IPS-15b (cell line): Measurements from ENCODE around the gene SH3PXD2B.

Source experiments
- H3K27me3 ChIP-seq: one replicate; pipeline ENCODE4 v1.6.1; 2013; ENCODE audit warnings: low read length; ENCODE audit not compliant: control insufficient read depth, insufficient read depth
- H3K36me3 ChIP-seq: one replicate; pipeline ENCODE4 v1.6.1; 2013; ENCODE audit warnings: low read length; ENCODE audit not compliant: control insufficient read depth, insufficient read depth
- H3K4me1 ChIP-seq: one replicate; pipeline ENCODE4 v1.6.1; 2013; ENCODE audit warnings: mild to moderate bottlenecking, low read length; ENCODE audit not compliant: control insufficient read depth, insufficient read depth
- H3K4me3 ChIP-seq: one replicate; pipeline ENCODE4 v1.5.1; 2013; ENCODE audit warnings: low read depth, low read length
- H3K9ac ChIP-seq: one replicate; pipeline ENCODE4 v1.6.1; 2013; ENCODE audit warnings: low read depth, mild to moderate bottlenecking, low read length
- H3K9me3 ChIP-seq: one replicate; pipeline ENCODE4 v1.6.1; 2013; ENCODE audit warnings: mild to moderate bottlenecking, low read length; ENCODE audit not compliant: control insufficient read depth, insufficient read depth

Gene SH3PXD2B

DNA sequence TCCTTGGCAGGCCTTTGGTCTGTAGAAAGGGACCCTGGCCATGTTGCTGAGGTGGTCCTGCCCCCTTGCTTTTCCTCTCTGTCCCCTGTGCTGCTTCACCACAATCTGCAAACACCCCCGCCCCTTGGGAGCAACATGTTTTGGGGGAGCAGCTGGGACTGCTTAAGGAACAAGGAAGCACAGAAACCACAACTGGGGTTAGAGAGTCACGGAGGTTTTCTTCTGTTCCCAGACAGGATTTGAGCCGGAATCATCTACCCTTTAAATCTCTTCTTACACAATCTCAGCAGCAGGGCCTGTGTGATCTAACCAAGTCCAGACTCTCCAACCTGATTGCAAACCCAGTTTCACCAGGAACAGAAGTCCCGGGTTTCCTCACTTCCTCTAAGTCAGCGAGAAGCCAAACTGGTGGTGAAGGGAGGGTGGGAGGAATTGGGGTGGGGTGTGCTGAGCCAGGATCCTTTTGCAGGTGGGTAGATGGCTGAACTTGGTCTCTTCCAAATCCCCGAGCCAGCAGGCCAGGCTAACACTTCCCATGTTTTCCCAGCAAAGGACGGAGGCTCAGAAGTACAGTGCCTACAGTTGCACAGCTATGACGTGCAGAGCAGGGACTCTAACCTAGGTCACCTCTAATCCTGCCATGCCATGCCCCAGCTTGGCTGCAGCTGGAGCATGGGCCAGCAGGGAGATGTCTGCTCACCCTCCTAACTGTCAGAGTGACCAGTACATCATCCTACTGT, 25.0 kb downstream of the SH3PXD2B start:
- Histone ChIP-seq H3K9me3 (no peaks in the 10 kb centered on the region), H3K9ac (no peak overlapping the region), H3K4me3 (no peak overlapping the region), H3K27me3 (no peaks in the 10 kb centered on the region), H3K36me3 (no peaks in the 10 kb centered on the region), H3K4me1 (no peaks in the 10 kb centered on the region)

DNA sequence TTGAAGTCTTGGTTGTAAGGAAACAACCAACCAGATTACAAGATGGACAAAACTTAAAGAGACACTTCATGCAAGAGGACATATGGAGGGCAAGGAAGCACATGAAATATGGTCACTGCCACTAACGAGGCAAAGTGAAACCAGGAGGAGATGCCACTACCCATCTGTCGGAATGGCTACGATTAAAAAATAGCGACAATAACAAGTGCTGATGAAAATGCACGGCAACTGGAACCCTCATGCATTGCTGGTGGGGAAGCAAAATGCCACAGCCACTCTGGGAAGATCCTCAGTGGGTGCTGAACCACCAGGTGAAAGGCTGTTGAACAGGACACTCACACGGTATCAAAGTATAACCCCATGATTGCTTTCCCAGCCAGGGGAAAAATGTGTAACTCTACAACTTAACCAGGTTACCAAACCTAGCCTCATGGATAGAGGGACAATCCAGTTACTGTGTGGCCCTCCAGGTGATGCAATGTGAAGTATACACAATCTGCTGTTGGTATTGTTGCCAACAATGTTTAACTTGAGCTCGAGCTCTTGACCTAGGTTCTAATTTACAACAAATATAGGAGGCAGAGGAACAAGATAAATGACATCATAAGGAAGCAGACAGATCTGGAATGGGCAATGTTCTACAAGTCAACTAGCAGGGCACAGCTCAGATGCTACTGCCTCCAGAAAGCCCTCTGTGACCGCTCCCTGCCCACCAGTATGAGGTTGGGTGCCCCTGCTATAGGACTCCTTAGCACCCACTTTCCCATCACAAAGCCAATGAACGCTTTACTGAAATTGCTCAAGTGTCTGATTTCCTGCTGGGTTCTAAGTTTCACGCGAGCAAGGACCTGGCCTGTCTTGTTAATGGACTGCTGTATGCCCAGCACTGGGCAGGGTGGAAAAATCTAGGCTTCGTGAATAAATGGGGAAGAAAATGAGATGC, 25.8 kb downstream of the SH3PXD2B start:
- no peak overlapping the region for H3K9ac ChIP-seq
- no peaks in the 10 kb centered on the region for H3K4me1 ChIP-seq
- H3K27me3 ChIP-seq = no peaks in the 10 kb centered on the region
- H3K36me3 ChIP-seq = no peaks in the 10 kb centered on the region
- H3K4me3 ChIP-seq = no peak overlapping the region
- no peaks in the 10 kb centered on the region for H3K9me3 ChIP-seq

DNA sequence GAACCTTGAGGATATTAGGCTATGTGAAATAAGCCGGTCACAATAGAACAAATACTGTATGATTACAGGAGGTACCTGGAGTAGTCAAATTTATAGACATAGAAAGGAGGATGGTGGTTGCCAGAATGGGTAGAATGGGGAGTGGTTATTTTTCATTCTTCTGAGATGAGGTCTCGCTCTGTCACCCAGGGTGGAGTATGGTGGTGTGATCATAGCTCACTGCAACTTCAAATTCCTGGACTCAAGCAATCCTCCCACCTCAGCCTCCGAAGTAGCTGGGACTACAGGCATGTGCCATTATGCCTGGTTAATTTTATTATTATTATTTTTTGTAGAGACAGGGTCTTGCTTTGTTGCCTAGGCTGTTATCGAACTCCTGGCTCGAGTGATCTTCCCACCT, 27.1 kb downstream of the SH3PXD2B start:
- H3K4me3 ChIP-seq = no peak overlapping the region
- H3K36me3 ChIP-seq = peaks cover 6% of the 10 kb centered on the region
- H3K4me1 ChIP-seq = no peaks in the 10 kb centered on the region
- H3K9me3 ChIP-seq = no peaks in the 10 kb centered on the region
- H3K27me3 ChIP-seq = no peaks in the 10 kb centered on the region
- H3K9ac ChIP-seq = no peak overlapping the region

DNA sequence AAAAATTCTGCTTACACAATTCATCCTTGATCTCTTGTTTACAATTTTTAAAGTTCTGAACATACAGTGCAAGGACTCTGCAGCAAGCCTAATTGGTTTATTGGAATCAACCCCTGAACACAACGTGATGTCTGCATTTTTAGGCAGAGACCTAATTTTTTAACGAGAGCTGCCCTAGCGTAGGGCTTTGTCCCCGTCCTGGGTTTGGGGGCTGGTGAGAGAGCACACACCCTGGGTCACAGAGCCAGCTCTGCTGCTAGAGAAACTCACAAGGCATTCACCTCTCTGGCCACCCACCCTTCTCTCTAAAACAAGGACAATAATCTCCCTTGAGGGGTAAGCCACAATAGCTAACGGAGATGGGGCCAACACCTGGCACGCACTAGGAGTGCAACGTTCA, 28.2 kb downstream of the SH3PXD2B start:
- no peaks in the 10 kb centered on the region for H3K27me3 ChIP-seq
- peaks cover 14% of the 10 kb centered on the region for H3K36me3 ChIP-seq
- H3K4me3 ChIP-seq = no peak overlapping the region
- no peak overlapping the region for H3K9ac ChIP-seq
- no peaks in the 10 kb centered on the region for H3K9me3 ChIP-seq
- H3K4me1 ChIP-seq = no peaks in the 10 kb centered on the region

DNA sequence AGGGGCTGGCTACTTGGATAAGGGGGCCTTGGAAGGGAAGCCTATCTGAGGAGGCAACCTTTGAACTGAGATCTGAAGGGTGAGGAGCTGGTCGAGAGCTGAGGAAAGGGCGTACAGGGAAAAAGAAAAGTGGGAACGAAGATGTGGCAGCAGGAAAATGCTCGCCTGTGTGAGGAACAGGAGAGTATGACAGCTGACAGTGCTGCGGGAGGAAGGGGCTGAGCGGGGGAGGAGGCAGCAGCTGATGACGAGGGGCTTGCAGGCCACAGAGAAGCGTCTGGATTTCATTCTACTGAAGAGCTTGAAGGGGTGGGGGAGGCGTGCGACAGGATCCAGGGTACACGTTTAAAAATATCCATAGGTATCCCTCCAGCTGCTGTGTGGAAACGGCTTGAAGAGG, 28.9 kb downstream of the SH3PXD2B start:
- Histone ChIP-seq H3K4me1 (no peaks in the 10 kb centered on the region), H3K9me3 (no peaks in the 10 kb centered on the region), H3K27me3 (no peaks in the 10 kb centered on the region), H3K9ac (no peak overlapping the region), H3K4me3 (no peak overlapping the region), H3K36me3 (peaks cover 20% of the 10 kb centered on the region)

DNA sequence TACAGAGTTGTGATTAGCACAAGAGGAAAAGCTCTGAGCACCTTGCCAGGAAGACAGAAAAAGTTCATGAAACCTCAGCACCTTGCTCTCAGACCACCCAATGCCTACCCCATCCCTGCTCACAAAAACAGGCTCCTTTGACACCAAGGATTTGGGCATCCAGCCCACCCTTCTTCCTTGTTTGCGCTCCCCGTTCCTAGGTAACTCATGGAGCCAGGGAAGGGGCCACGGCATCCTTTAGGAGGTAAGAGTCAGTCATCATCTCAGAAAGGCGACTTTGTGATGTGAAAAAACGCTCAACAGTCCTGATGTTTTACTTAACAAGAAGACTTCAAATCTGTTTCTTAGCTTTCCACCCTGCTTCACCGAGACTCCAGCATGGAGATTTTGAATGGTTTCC, 29.5 kb downstream of the SH3PXD2B start:
- Histone ChIP-seq H3K9ac (no peak overlapping the region), H3K4me3 (no peak overlapping the region), H3K9me3 (no peaks in the 10 kb centered on the region), H3K36me3 (peaks cover 20% of the 10 kb centered on the region), H3K27me3 (no peaks in the 10 kb centered on the region), H3K4me1 (no peaks in the 10 kb centered on the region)

DNA sequence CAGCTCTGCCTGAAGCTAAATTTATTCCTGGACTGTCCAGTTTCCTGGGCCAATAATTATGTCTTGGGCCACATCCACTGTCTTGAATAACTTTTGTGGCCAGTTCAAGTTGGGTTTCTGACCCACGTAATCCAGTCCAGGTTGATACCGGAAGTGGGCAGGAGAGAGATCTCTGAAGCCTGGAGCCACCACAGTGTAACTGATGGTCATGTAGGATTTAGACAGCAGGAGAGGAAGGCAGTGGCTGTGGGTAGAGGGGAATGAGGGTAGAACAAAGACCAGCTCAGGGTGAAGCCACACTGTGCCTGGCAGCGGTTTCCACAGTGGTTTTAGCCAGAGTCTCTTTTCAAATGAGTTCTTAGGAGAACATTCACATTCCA, 30.2 kb downstream of the SH3PXD2B start:
- H3K9ac ChIP-seq = no peak overlapping the region
- H3K4me1 ChIP-seq = peaks cover under 1% of the 10 kb centered on the region
- no peaks in the 10 kb centered on the region for H3K9me3 ChIP-seq
- H3K27me3 ChIP-seq = no peaks in the 10 kb centered on the region
- H3K4me3 ChIP-seq = no peak overlapping the region
- H3K36me3 ChIP-seq = peaks cover 23% of the 10 kb centered on the region

DNA sequence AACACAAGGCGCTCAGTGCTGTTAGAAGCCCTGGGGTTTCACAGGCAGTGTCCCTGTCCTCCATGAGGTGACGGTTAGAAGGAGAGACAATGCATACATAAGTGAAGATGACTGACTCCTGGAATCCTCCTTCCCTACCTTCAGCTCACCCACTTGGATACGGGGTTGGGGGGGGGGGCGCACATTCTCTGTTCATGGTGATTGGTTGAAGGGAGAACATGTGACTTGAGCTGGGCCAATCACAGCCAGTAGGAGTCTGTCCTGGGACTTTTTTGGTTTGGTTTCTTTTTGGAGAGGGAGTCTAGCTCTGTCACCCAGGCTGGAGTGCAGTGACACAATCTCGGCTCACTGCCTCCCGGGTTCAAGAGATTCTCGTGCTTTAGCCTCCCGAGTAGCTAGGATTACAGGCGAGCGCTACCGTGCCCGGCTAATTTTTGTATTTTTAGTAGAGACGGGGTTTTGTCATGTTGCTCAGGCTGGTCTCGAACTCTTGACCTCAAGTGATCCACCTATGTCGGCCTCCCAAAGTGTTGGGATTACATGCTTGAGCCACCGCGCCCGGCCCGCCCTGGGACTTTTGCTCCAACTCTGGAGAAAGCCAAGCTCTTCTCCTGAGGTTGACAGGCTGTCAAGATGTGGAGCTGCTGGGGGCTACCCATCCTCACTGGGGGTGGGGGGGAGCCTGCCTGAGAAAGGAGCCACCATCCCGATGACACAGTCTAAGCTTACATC, 30.8 kb downstream of the SH3PXD2B start:
- Histone ChIP-seq H3K4me1 (peaks cover 3% of the 10 kb centered on the region), H3K27me3 (no peaks in the 10 kb centered on the region), H3K9ac (no peak overlapping the region), H3K4me3 (no peak overlapping the region), H3K9me3 (no peaks in the 10 kb centered on the region), H3K36me3 (peaks cover 23% of the 10 kb centered on the region)

DNA sequence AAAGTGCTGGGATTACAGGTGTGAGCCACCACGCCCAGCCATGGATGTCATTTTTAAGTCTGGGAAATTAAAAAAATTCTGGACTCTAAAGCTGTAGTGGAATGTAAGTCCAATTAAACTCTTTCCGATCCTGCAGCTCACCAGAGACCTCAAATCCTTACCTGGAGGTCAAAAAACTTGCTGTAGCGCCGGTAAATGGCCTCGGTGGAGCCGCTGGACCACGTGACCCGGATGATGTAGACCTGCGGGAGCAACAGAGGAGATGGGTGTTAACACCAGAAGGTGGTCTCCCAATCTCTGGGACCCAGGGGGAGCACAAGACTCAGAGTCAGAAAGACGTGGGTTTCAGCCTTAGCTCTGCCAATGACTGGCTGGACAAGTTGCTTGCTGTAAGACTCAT, 32.1 kb downstream of the SH3PXD2B start:
- Histone ChIP-seq H3K27me3 (no peaks in the 10 kb centered on the region), H3K4me1 (peaks cover 3% of the 10 kb centered on the region), H3K9me3 (no peaks in the 10 kb centered on the region), H3K9ac (no peak overlapping the region), H3K4me3 (no peak overlapping the region), H3K36me3 (peaks cover 23% of the 10 kb centered on the region)

DNA sequence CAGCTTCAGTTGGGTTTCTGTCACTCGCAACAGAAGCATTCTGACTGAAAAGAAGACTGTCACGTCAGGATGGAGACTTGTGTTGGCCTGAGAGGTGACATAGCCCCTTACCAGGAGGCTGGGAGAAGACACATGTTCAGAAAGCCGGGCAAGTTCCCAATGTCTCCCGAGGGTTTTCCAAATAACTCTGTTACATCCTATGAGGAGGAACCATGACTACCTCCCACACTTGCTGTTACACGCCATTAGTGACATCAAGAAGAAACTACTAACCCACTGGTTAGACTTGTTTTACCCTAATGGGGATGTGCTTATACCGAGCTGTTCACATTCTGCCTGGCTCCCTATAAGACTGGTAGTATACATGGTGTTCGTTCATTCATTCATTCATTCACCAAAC, 33.3 kb downstream of the SH3PXD2B start:
- Histone ChIP-seq H3K4me3 (no peak overlapping the region), H3K9ac (no peak overlapping the region), H3K9me3 (no peaks in the 10 kb centered on the region), H3K4me1 (peaks cover 3% of the 10 kb centered on the region), H3K36me3 (peaks cover 23% of the 10 kb centered on the region), H3K27me3 (no peaks in the 10 kb centered on the region)

DNA sequence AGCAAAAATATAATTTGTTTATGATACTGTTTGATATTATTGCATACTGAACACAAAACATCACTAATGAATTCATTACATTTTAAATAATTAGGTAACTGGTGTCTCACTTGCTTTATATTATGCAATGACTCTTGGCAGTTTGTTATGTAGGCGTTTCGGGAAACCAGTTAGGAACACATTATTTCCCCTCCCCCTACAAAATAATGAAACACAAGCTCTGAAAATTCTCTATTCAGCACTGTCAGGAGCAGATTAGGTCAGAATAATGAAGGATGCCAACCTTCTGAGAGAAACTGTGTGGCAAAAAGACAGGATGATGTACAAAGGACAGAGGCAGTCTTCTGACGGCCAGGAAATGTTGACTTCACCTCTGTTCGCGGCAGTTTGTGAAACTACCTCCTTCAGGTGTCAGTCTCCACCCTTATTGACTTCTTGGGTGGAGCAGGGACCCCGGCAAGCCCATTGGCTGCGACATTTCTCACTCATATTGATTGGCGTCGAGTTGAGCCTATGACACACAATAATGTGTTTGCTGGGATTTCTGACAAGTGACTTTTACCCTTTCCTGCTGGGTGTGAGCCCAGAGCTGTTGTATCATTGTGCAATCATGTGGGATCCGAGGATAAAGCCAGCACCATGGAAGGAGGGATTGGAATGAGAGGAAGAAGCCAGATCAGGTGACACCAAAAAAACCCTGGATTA, 33.9 kb downstream of the SH3PXD2B start:
- Histone ChIP-seq H3K4me1 (peaks cover 3% of the 10 kb centered on the region), H3K36me3 (peaks cover 27% of the 10 kb centered on the region), H3K9ac (no peak overlapping the region), H3K4me3 (no peak overlapping the region), H3K9me3 (no peaks in the 10 kb centered on the region), H3K27me3 (no peaks in the 10 kb centered on the region)
